K562 (cell line): ENCODE results near the gene ATP9B. TPM values are rescaled to one million over a fixed set of nuclear protein-coding genes. Genes with fewer than 3 reads are reported as not detected.

Experiments used
- ATAC-seq: fragments of 200-7000 bp; cut with Tn5 transposase; 3 replicates; pipeline ENCODE4 v1.9.1; 2020; ENCODE audit warnings: moderate library complexity
- BruUV-seq: library from RNA; stranded (reverse); fragments of 400-500 nt; replicated peaks from 2 replicates; lab custom pipeline; 2021; lab: Mats Ljungman, UMichigan
- CTCF ChIA-PET: fragments of 300-600 bp; formaldehyde crosslinking; extraction: SDS; loops from one replicate; lab custom pipeline; 2021; ENCODE audit warnings: low intra/inter-chr PET ratio; lab: Yijun Ruan, JAX
- POLR2A ChIA-PET: fragments of 300-600, 350-650 bp; sonication (Branson Sonifier 250); formaldehyde crosslinking; extraction: SDS; loops from one replicate; lab custom pipeline; 2021; ENCODE audit warnings: antibody characterized with exemption, inconsistent platforms; lab: Yijun Ruan, JAX
- DNase-seq, 4 experiments: peaks; one replicate each; pipeline versions ENCODE4 v3.0.0 to v3.0.0-alpha.2; 2011 to 2018; ENCODE audit warnings: low spot score in 3 of 4, mixed read lengths in 3 of 4; ENCODE audit errors: extremely low read depth in 1 of 4
- FAIRE-seq: peaks from 2 replicates; lab custom pipeline; 2011; peaks lifted over from hg19 to GRCh38; lab: Jason Lieb, UNC
- H2AFZ ChIP-seq: 2 replicates; pipeline ENCODE4 v1.6.0; 2011; ENCODE audit warnings: low read depth, low read length, control low read depth, inconsistent platforms
- H3K27ac ChIP-seq: fragments of 200-600 bp; 3 replicates; pipeline ENCODE4 v1.8.0; 2011; ENCODE audit warnings: low read depth, mild to moderate bottlenecking, control low read depth, inconsistent platforms, low read length, moderate library complexity, mixed read lengths; ENCODE audit errors: extremely low read depth
- H3K27me3 ChIP-seq, 2 experiments: fragments of 300-600 bp in 1 of 2; 2 replicates in 1 of 2; 3 replicates in 1 of 2; pipeline versions ENCODE4 v1.6.0 to v1.8.0; 2011; ENCODE audit warnings: inconsistent platforms in 2 of 2, low read length in 2 of 2, mild to moderate bottlenecking in 1 of 2, mixed read lengths in 1 of 2, moderate library complexity in 1 of 2; ENCODE audit not compliant: control insufficient read depth in 2 of 2, insufficient read depth in 2 of 2
- H3K36me3 ChIP-seq: fragments of 300-600 bp; 3 replicates; pipeline ENCODE4 v1.8.0; 2011; ENCODE audit warnings: mild to moderate bottlenecking, low read length, inconsistent platforms; ENCODE audit not compliant: control insufficient read depth, insufficient read depth
- H3K4me1 ChIP-seq, 2 experiments: fragments of 200-600 bp in 1 of 2; replicated peaks in 1 of 2; 2 replicates in 1 of 2; 3 replicates in 1 of 2; pipeline versions ENCODE4 v1.5.1 to v1.8.0; 2011; ENCODE audit warnings: inconsistent platforms in 2 of 2, low read length in 2 of 2, mild to moderate bottlenecking in 1 of 2, mixed read lengths in 1 of 2, moderate library complexity in 1 of 2; ENCODE audit not compliant: control insufficient read depth in 2 of 2, insufficient read depth in 2 of 2
- H3K4me2 ChIP-seq: 2 replicates; pipeline ENCODE4 v1.6.1; 2011; ENCODE audit warnings: low read length, control low read depth, inconsistent platforms, mixed read lengths; ENCODE audit not compliant: insufficient read depth
- H3K4me3 ChIP-seq: fragments of 200-600 bp; sonication (generic), shearing (Covaris generic); 2 replicates; pipeline ENCODE4 v1.5.1; 2016; ENCODE audit warnings: control low read depth, inconsistent platforms
- H3K79me2 ChIP-seq: fragments of 200-600 bp; 3 replicates; pipeline ENCODE4 v1.8.0; 2011; ENCODE audit warnings: low read length, inconsistent platforms; ENCODE audit not compliant: control insufficient read depth, insufficient read depth
- H3K9ac ChIP-seq, 2 experiments: 2 replicates each; pipeline versions ENCODE4 v1.6.0 to v1.6.1; 2011; ENCODE audit warnings: low read depth in 2 of 2, low read length in 2 of 2, control low read depth in 1 of 2, inconsistent platforms in 1 of 2, mild to moderate bottlenecking in 1 of 2, mixed read lengths in 1 of 2; ENCODE audit not compliant: insufficient read depth in 1 of 2
- H3K9me1 ChIP-seq: one replicate; pipeline ENCODE4 v1.6.0; 2011; ENCODE audit warnings: inconsistent platforms, mild to moderate bottlenecking, low read length, moderate library complexity; ENCODE audit not compliant: control insufficient read depth, insufficient read depth
- H3K9me3 ChIP-seq: replicated peaks from 2 replicates; pipeline ENCODE4 v1.5.1; 2011; ENCODE audit warnings: low read depth, low read length, inconsistent platforms; ENCODE audit not compliant: control insufficient read depth, insufficient read depth
- H4K20me1 ChIP-seq: replicated peaks from 2 replicates; pipeline ENCODE4 v1.6.1; 2011; ENCODE audit warnings: low read length, inconsistent platforms, mixed read lengths; ENCODE audit not compliant: control insufficient read depth, insufficient read depth
- ATF6 ChIP-seq: sonication (generic); formaldehyde crosslinking; IDR thresholded peaks from 2 replicates; pipeline ENCODE4 v1.4.0; 2020; ENCODE audit warnings: mild to moderate bottlenecking, missing genetic modification reagents
- CAMTA2 ChIP-seq: fragments of 250-450 bp; sonication (Bioruptor Pico); conservative IDR thresholded peaks from 2 replicates; pipeline ENCODE4 v1.5.1; 2022
- CC2D1A ChIP-seq: fragments of 450-650 bp; IDR thresholded peaks from 2 replicates; pipeline ENCODE4 v1.6.1; 2017; ENCODE audit warnings: mild to moderate bottlenecking
- GMEB1 ChIP-seq: fragments of 250-450 bp; sonication (Bioruptor Pico); IDR thresholded peaks from 2 replicates; pipeline ENCODE4 v1.4.0; 2020; ENCODE audit warnings: mild to moderate bottlenecking
- GTF2B ChIP-seq: IDR thresholded peaks from 2 replicates; pipeline ENCODE4 v1.6.1; 2011; ENCODE audit not compliant: insufficient read length; ENCODE audit errors: extremely low read depth
- HCFC1 ChIP-seq: IDR thresholded peaks from 2 replicates; pipeline ENCODE4 v1.6.1; 2012; ENCODE audit warnings: low read depth, low read length, improper control_type of control experiment
- KLF16 ChIP-seq: IDR thresholded peaks from 2 replicates; pipeline ENCODE4 v1.6.1; 2016; ENCODE audit warnings: antibody characterized with exemption
- KLF6 ChIP-seq: fragments of 250-450 bp; sonication (Bioruptor Pico); IDR thresholded peaks from 2 replicates; pipeline ENCODE4 v1.4.0; 2020; ENCODE audit warnings: mild to moderate bottlenecking, moderate library complexity, borderline replicate concordance
- NR2C1 ChIP-seq, 2 experiments: fragments of 450-650 bp; IDR thresholded peaks; 2 replicates each; pipeline ENCODE4 v1.6.1; 2017; ENCODE audit warnings: mild to moderate bottlenecking in 2 of 2, antibody characterized with exemption in 1 of 2, inconsistent platforms in 1 of 2, missing compliant biosample characterization in 1 of 2, missing genetic modification characterization in 1 of 2
- PHF21A ChIP-seq: fragments of 450-650 bp; IDR thresholded peaks from 2 replicates; pipeline ENCODE4 v1.6.1; 2017; ENCODE audit warnings: low read depth, borderline replicate concordance
- SRF ChIP-seq, 2 experiments: fragments of 250-450, 450-650 bp in 1 of 2; sonication (Bioruptor Pico) in 1 of 2; sonication (generic) in 1 of 2; formaldehyde crosslinking; IDR thresholded peaks; 2 replicates each; pipeline versions ENCODE4 v1.5.0 to v1.5.1; 2020 to 2022; ENCODE audit warnings: mild to moderate bottlenecking in 1 of 2, missing genetic modification reagents in 1 of 2
- TFAM ChIP-seq: fragments of 250-450 bp; sonication (Bioruptor Pico); conservative IDR thresholded peaks from 2 replicates; pipeline ENCODE4 v1.5.0; 2021; ENCODE audit warnings: mild to moderate bottlenecking, moderate library complexity
- ZSCAN29 ChIP-seq: fragments of 450-650 bp; IDR thresholded peaks from 2 replicates; pipeline ENCODE4 v1.6.1; 2017
- WGBS: fragments of 100-300 bp; shearing (Covaris generic); methylation state at CpG from one replicate; pipeline ENCODE4 v1.1.6; 2016; ENCODE audit warnings: low coverage, mixed read lengths; ENCODE audit not compliant: insufficient coverage; ENCODE audit errors: missing lambda C conversion rate; 5-methylcytosine and 5-hydroxymethylcytosine counted together
- in situ Hi-C: fragments of 300-500 bp; cut with MboI; formaldehyde crosslinking; loops from 4 replicates; pipeline ENCODE4 v1.15.0; 2018; ENCODE audit warnings: inconsistent platforms, mixed read lengths
- intact Hi-C: fragments of 100-400 bp; cut with micrococcal nuclease; formaldehyde crosslinking; loops from 2 replicates; pipeline ENCODE4 v1.14.2; 2022
- polyA plus RNA-seq, 8 experiments: library from polyadenylated mRNA; depleted of rRNA in 4 of 8; stranded (reverse) in 5 of 8; unstranded in 3 of 8; fragments of >200 nt; fragmentation: Nextera tagmentation in 2 of 8; fragmentation: Illumina TruSeq in 1 of 8; extraction: Ambion mirVana in 2 of 8; extraction: Trizol in 1 of 8; gene quantifications; 2 replicates each; pipeline versions ENCODE4 v1.2.1 to v1.2.3, GENCODE V29; 2011 to 2014; ENCODE audit warnings: inconsistent platforms in 1 of 8, missing spikeins in 1 of 8
- total RNA-seq, 7 experiments: library from RNA; depleted of rRNA in 6 of 7; stranded (reverse); fragments of >200 nt in 6 of 7; fragmentation: Illumina TruSeq in 2 of 7; extraction: Trizol in 2 of 7; gene quantifications; 2 replicates each; pipeline versions ENCODE4 v1.2.1 to v1.2.3, GENCODE V29; 2011 to 2021; ENCODE audit warnings: low replicate concordance in 1 of 7
- TF ChIP-seq, protein P1 (sequence below): sonication (generic); formaldehyde crosslinking; IDR thresholded peaks from 2 replicates; pipeline ENCODE4 v1.8.1; 2022; ENCODE audit warnings: missing genetic modification reagents

ATP9B gene
- total and polyA plus RNA-seq, 9 of the 15 experiments (the other 6 are each of a cell fraction or from before 2014, with no cell fraction given), result 0.66 to 13.2 (median 7.9) TPM

- TF ChIP-seq GMEB1 (CRISPR knock-in tag) (no peak), CC2D1A (no peak), PHF21A (no peak), SRF (CRISPR knock-in tag; IDR thresholded peaks at IDR 0.05) (no peak)
- TF ChIP-seq, protein P1, sequence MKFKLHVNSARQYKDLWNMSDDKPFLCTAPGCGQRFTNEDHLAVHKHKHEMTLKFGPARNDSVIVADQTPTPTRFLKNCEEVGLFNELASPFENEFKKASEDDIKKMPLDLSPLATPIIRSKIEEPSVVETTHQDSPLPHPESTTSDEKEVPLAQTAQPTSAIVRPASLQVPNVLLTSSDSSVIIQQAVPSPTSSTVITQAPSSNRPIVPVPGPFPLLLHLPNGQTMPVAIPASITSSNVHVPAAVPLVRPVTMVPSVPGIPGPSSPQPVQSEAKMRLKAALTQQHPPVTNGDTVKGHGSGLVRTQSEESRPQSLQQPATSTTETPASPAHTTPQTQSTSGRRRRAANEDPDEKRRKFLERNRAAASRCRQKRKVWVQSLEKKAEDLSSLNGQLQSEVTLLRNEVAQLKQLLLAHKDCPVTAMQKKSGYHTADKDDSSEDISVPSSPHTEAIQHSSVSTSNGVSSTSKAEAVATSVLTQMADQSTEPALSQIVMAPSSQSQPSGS (CRISPR knock-in tag), result no peak
Measured at GRCh38 chr18:79199691-79200374, 130.6 kb downstream of the ATP9B start (continued).

- Histone ChIP-seq H4K20me1 (no peaks in the 10 kb centered on the region), H3K4me3 (no peak overlapping the region), H3K79me2 (no peaks in the 10 kb centered on the region), H3K27ac (no peak overlapping the region), H3K27me3 (no peaks in the 10 kb centered on the region), H3K9ac (no peak overlapping the region), H3K36me3 (no peaks in the 10 kb centered on the region), H3K9me3 (no peaks in the 10 kb centered on the region), H2AFZ (no peak overlapping the region), H3K4me1 (no peaks in the 10 kb centered on the region), H3K4me2 (no peak overlapping the region), H3K9me1 (no peaks in the 10 kb centered on the region)
- intact Hi-C loops, result no loop called here
- no TSS peak for BruUV-seq
- FAIRE-seq, result no peak
- DNase-seq, result peak in 1 of 4 experiments; percentile 14
- in situ Hi-C loops, result no loop called here
- ChIA-PET POLR2A (no interaction called here), CTCF (no interaction called here)
- no peak for ATAC-seq
- 69% methylated on average over 5 of the region's 7 CpGs for WGBS
- no peak for TF ChIP-seq ZSCAN29
- no peak for TF ChIP-seq HCFC1
- TF ChIP-seq KLF6, result no peak
- TF ChIP-seq TFAM (CRISPR knock-in tag), result no peak
- TF ChIP-seq ATF6 (CRISPR knock-in tag), result no peak
- TF ChIP-seq GTF2B, result no peak
- TF ChIP-seq KLF16, result no peak
- no peak for TF ChIP-seq CAMTA2 (CRISPR knock-in tag)
- TF ChIP-seq NR2C1 (IDR thresholded peaks at IDR 0.05), result no peak
- no peak for TF ChIP-seq NR2C1 (tag; IDR thresholded peaks at IDR 0.05)
Measured at GRCh38 chr18:79200546-79201268, 131.5 kb downstream of the ATP9B start.
